Activated CD4-positive, alpha-beta T cell treated with anti-CD3 and anti-CD28 coated beads, Interleukin-2, Interleukin-4, amounts not matched to agents 100 ng/mL and 50 ng/mL, durations not matched to agents 16 hours and 8 hours (primary cell): ENCODE data around the gene NBL1.

ENCODE experiments used
- DNase-seq: peaks from one replicate; pipeline ENCODE4 v3.0.0-alpha.2; 2020; ENCODE audit warnings: low spot score

Gene NBL1

GRCh38 chr1:19670787-19671186, 26.7 kb downstream of the NBL1 start:
- DNase-seq = no peak

DNA sequence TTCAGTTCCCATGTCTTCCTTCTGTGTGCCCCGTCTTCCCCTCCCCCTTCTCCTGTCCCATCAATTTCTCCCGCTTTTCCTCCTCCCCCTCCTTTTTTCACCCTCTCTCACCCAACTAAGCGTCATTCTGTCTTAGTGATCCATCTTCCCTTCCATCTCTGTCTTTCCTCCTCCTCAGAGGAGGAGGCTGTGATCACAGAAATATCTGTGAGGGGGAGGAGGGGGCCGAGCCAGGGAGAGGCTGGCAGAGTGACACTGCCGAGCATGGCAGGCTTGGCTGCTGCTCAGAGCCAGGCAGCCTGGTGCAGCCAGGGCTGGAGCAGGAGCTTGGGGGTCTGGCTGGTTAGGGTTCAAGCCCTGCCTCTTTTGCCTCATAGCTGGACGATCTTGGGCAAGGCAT, 28.1 kb downstream of the NBL1 start:
- no peak for DNase-seq

- no peak for DNase-seq
Measured at GRCh38 chr1:19675797-19676196, 31.7 kb downstream of the NBL1 start.

DNA sequence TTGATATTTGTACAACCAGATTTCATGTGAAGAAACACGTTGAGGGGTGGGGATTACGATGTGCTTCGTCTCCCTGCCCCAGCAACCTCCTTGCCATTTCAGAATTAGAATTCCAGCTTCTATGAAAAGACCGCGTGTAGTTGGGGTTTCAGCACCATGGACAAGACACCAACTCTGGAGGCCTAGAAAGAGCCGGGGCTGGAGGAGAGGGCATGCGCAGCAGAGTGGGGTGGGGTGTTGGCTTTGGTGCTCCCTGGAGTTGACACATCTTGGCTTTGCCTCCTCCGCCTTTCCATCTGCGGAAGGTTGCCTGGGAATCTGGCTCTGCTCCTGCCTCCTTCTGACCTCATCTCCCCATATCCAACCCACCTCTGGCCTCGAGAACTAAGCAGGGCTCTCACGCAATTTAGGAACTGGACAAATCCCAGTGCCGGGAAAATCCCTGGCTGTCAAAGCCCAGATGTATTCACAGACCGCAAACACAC, 32.4 kb downstream of the NBL1 start:
- DNase-seq = no peak

GRCh38 chr1:19678493-19678892, 34.4 kb downstream of the NBL1 start:
- no peak for DNase-seq

- no peak for DNase-seq
Measured at GRCh38 chr1:19678931-19679453, 34.9 kb downstream of the NBL1 start.

DNA sequence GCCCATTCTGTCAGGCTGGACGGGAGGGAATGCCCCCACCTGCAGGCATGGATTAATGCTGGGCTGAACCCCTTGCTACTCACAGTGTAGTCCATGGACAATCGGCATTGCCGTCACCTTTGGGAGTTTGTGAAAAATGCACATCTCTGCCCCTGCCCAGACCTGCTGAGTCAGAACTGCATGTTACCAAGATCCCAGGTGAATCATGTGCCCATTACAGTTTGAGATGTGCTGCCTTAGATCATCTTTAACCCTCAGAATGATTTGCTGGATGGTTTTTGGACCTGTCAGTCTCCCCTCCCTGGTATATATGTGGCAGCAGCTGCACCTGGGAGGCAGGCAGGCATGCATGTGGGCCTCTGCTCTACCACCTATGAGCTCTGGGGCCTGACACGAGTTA, 35.6 kb downstream of the NBL1 start:
- DNase-seq = no peak

DNA sequence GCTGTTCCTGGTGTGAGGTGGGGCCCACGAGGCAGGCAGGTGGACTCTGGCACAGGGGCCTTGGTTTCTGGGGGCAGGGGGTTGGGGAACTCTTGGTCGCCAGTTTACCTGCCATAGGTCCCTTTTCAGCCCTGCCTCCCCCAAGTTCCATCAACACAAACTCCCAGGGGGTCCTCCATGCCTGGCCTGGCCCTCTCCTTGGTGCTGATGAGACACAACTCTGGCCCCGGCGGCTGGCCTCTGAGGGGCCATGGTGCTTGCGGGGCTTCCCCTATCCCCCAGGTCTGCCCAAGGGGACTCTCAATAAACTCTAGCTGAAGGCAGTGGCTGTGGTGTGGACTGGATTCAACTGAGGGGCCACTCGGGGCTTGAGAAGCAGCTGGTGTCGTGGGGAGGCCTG, 36.5 kb downstream of the NBL1 start:
- no peak for DNase-seq

GRCh38 chr1:19682257-19682656, 38.1 kb downstream of the NBL1 start:
- no peak for DNase-seq

DNA sequence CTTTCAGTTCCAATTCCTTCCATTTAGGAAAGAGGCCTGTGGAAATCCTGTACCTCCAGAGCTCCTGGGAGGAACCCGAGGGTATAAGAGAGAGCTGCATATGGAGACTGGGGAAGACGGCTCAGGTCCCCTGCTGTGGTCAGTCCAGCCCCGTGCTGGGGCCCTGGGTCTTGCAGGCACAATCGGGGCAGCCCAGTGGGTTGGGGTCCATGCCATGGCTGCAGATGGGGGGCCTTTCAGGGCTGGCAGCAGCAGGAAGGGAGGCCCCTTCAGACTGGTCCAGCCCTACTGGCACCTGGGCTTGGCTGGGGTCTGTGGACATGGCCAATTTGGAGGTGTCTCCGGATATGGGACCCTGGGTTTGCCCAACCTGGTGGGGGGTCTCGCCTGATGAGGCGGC, 38.8 kb downstream of the NBL1 start:
- no peak for DNase-seq

DNA sequence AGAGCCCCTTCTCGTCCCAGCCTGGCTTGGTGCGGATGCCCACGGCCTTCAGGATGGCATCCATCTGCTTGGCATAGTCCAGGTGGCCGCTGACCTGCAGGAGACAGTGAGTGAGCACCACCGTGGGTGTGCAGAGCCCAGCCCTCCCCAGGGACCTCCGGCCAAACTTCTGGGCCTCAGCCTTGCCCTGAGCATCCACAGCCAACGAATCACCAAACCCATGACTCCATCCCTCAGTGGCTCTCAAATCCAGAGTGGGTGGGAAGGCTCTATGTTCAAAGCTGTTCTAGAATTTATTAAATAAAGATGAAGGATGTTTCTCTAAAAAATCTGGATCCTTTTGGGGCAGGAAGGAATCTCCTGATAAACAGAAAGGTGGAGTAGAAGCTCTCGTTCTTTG, 39.2 kb downstream of the NBL1 start:
- no peak for DNase-seq

DNA sequence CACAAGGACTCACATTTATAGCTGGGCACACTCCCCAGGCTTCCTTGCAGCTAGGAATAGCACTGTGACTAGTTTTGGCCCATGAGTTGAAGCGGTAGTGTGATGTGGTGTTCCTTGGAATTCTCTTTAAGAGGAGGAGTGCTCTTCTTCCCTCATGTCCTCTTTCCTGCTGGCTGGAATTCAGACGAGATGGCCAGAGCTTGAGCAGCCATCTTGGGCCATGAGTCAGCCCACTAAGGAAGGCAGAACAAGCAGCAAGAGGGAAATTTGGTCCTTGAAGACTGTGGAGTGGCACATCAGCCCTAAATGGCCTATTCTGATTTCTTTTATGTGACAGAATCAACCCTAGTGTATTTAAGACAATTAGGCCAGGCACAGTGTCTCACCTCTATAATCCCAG, 40.6 kb downstream of the NBL1 start:
- DNase-seq = no peak

GRCh38 chr1:19685994-19686393, 41.9 kb downstream of the NBL1 start:
- DNase-seq = no peak

GRCh38 chr1:19687414-19687813, 43.3 kb downstream of the NBL1 start:
- DNase-seq = no peak

- no peak for DNase-seq
Measured at GRCh38 chr1:19688041-19688842, 44.1 kb downstream of the NBL1 start.

GRCh38 chr1:19689085-19689757, 45.1 kb downstream of the NBL1 start:
- DNase-seq = no peak

DNA sequence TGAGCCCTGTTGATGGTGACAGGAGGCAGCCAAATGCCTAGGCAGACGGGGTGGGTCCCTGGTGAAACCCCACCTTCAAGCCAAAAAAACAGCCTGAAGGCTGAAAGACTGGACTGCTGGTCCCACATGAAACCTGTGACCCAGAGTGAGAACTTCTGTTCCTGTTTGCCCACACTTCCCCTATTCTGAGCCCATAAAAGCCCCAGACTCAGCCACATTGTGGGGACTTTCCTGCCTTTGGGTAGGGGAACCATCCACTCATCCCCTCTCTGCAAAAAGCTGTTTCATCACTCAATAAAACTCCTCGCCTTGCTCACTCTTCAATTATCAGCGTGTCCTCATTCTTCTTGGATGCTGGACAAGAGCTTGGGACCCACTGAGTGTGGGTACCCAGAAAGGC, 45.7 kb downstream of the NBL1 start:
- DNase-seq = no peak

GRCh38 chr1:19690342-19690741, 46.2 kb downstream of the NBL1 start:
- no peak for DNase-seq

- DNase-seq = no peak
Measured at GRCh38 chr1:19694298-19694697, 50.2 kb downstream of the NBL1 start.

GRCh38 chr1:19695772-19696171, 51.7 kb downstream of the NBL1 start:
- no peak for DNase-seq

- DNase-seq = no peak
Measured at GRCh38 chr1:19696820-19697219, 52.7 kb downstream of the NBL1 start.

GRCh38 chr1:19698181-19698580, 54.1 kb downstream of the NBL1 start:
- no peak for DNase-seq

- no peak for DNase-seq
Measured at GRCh38 chr1:19700079-19700777, 56.1 kb downstream of the NBL1 start.
